ENCODE results near the gene MYO1G.
"Not testable (repeated sequence)": the region's sequence is repeated elsewhere in the genome, so short reads cannot be mapped to it uniquely, and the experiment has no call there.

- TF ChIP-seq, protein P1, sequence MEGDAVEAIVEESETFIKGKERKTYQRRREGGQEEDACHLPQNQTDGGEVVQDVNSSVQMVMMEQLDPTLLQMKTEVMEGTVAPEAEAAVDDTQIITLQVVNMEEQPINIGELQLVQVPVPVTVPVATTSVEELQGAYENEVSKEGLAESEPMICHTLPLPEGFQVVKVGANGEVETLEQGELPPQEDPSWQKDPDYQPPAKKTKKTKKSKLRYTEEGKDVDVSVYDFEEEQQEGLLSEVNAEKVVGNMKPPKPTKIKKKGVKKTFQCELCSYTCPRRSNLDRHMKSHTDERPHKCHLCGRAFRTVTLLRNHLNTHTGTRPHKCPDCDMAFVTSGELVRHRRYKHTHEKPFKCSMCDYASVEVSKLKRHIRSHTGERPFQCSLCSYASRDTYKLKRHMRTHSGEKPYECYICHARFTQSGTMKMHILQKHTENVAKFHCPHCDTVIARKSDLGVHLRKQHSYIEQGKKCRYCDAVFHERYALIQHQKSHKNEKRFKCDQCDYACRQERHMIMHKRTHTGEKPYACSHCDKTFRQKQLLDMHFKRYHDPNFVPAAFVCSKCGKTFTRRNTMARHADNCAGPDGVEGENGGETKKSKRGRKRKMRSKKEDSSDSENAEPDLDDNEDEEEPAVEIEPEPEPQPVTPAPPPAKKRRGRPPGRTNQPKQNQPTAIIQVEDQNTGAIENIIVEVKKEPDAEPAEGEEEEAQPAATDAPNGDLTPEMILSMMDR (IDR thresholded peaks at IDR 0.05): not testable (repeated sequence)
- TF ChIP-seq POLR2AphosphoS5 (IDR thresholded peaks at IDR 0.05); POLR2A (IDR thresholded peaks at IDR 0.05); EP300 (IDR thresholded peaks at IDR 0.05; ENCODE audit: low read depth): not testable (repeated sequence)
These were observed 13.4 kb upstream of the MYO1G start for GRCh38 chr7:44992004-44992795.
